K562 (cell line): Measurements from ENCODE around the gene GRPR. TPM values are rescaled to one million over a fixed set of nuclear protein-coding genes. Genes with fewer than 3 reads are reported as not detected.
A peak's percentile ranks its signal among the peaks of the same experiment; 100 is the strongest.

Experiments
- ARNT ChIP-seq, 2 experiments: fragments of 450-650 bp; IDR thresholded peaks; 2 replicates each; pipeline ENCODE4 v1.6.1; 2016; ENCODE audit warnings: mild to moderate bottlenecking in 1 of 2
- C11orf30 ChIP-seq: fragments of 450-650 bp; IDR thresholded peaks from 2 replicates; pipeline ENCODE4 v1.6.1; 2016; ENCODE audit warnings: low read depth, mild to moderate bottlenecking
- GABPB2 ChIP-seq: fragments of 250-450 bp; sonication (Bioruptor Pico); conservative IDR thresholded peaks from 2 replicates; pipeline ENCODE4 v1.5.1; 2021; ENCODE audit warnings: mild to moderate bottlenecking
- HMGN3 ChIP-seq: IDR thresholded peaks from 2 replicates; pipeline ENCODE4 v1.6.1; 2011; ENCODE audit warnings: borderline replicate concordance, low read depth, mild to moderate bottlenecking, mixed read lengths, low read length; ENCODE audit not compliant: insufficient read length; ENCODE audit errors: extremely low read depth
- ILF3 ChIP-seq: fragments of 450-650 bp; IDR thresholded peaks from 2 replicates; pipeline ENCODE4 v1.6.1; 2018; ENCODE audit warnings: antibody characterized with exemption, mild to moderate bottlenecking, moderate library complexity, borderline replicate concordance
- ILK ChIP-seq: fragments of 450-650 bp; IDR thresholded peaks from 2 replicates; pipeline ENCODE4 v1.6.1; 2016; ENCODE audit warnings: missing genetic modification characterization, low read depth, mild to moderate bottlenecking, missing compliant biosample characterization, moderate library complexity, borderline replicate concordance
- KDM5B ChIP-seq: fragments of 200-600 bp; sonication (generic); IDR thresholded peaks from 2 replicates; pipeline ENCODE4 v1.6.1; 2012; ENCODE audit warnings: low read depth, mild to moderate bottlenecking, moderate library complexity, low read length, control low read depth, inconsistent platforms; ENCODE audit not compliant: insufficient replicate concordance
- PYGO2 ChIP-seq: fragments of 450-650 bp; IDR thresholded peaks from 2 replicates; pipeline ENCODE4 v1.6.1; 2016; ENCODE audit warnings: mild to moderate bottlenecking, missing genetic modification characterization, moderate library complexity, missing compliant biosample characterization
- RBM17 ChIP-seq: fragments of 200-400 bp; formaldehyde crosslinking; IDR thresholded peaks from 2 replicates; pipeline ENCODE4 v1.6.1; 2017; ENCODE audit warnings: low read depth, mild to moderate bottlenecking, low read length, borderline replicate concordance
- RFX7 ChIP-seq: fragments of 250-450 bp; sonication (Bioruptor Pico); IDR thresholded peaks from 2 replicates; pipeline ENCODE4 v1.5.1; 2021; ENCODE audit warnings: mild to moderate bottlenecking
- ZNF124 ChIP-seq: sonication (generic); formaldehyde crosslinking; IDR thresholded peaks from 2 replicates; pipeline ENCODE4 v1.8.1; 2022; ENCODE audit warnings: missing genetic modification reagents
- ZNF140 ChIP-seq: fragments of 250-450 bp; sonication (Bioruptor Pico); IDR thresholded peaks from 2 replicates; pipeline ENCODE4 v1.8.0; 2021; ENCODE audit warnings: moderate library complexity, mild to moderate bottlenecking, inconsistent platforms
- ZNF644 ChIP-seq: fragments of 200-800 bp; sonication (Bioruptor generic); IDR thresholded peaks from 2 replicates; pipeline ENCODE4 v1.6.1; 2016; ENCODE audit warnings: low read depth, missing genetic modification characterization, missing compliant biosample characterization
- ZNF75A ChIP-seq: fragments of 450-650 bp; formaldehyde crosslinking; IDR thresholded peaks from 2 replicates; pipeline ENCODE4 v1.4.0; 2020; ENCODE audit warnings: mild to moderate bottlenecking
- polyA plus RNA-seq, 8 experiments: library from polyadenylated mRNA; depleted of rRNA in 4 of 8; stranded (reverse) in 5 of 8; unstranded in 3 of 8; fragments of >200 nt; fragmentation: Nextera tagmentation in 2 of 8; fragmentation: Illumina TruSeq in 1 of 8; extraction: Ambion mirVana in 2 of 8; extraction: Trizol in 1 of 8; gene quantifications; 2 replicates each; pipeline versions ENCODE4 v1.2.1 to v1.2.3, GENCODE V29; 2011 to 2014; ENCODE audit warnings: inconsistent platforms in 1 of 8, missing spikeins in 1 of 8
- total RNA-seq, 7 experiments: library from RNA; depleted of rRNA in 6 of 7; stranded (reverse); fragments of >200 nt in 6 of 7; fragmentation: Illumina TruSeq in 2 of 7; extraction: Trizol in 2 of 7; gene quantifications; 2 replicates each; pipeline versions ENCODE4 v1.2.1 to v1.2.3, GENCODE V29; 2011 to 2021; ENCODE audit warnings: low replicate concordance in 1 of 7
- TF ChIP-seq, protein P1 (sequence below): sonication (generic); formaldehyde crosslinking; IDR thresholded peaks from 2 replicates; pipeline ENCODE4 v1.8.1; 2023; ENCODE audit warnings: missing genetic modification reagents, mild to moderate bottlenecking, borderline replicate concordance
- TF ChIP-seq, protein P2 (sequence below), 3 experiments: IDR thresholded peaks in 2 of 3; conservative IDR thresholded peaks in 1 of 3; 2 replicates each; pipeline ENCODE4 v1.5.1; 2011 to 2012; ENCODE audit warnings: low read length in 3 of 3, mild to moderate bottlenecking in 3 of 3, control low read depth in 2 of 3, improper control_type of control experiment in 1 of 3, inconsistent platforms in 1 of 3, low read depth in 1 of 3, mixed read lengths in 1 of 3, moderate library complexity in 1 of 3; ENCODE audit not compliant: insufficient read depth in 2 of 3
- TF ChIP-seq, protein P3 (sequence below): fragments of 200-400 bp; formaldehyde crosslinking; IDR thresholded peaks from 2 replicates; pipeline ENCODE4 v1.6.1; 2017; ENCODE audit warnings: mild to moderate bottlenecking, low read depth, low read length, moderate library complexity

Gene GRPR
- total and polyA plus RNA-seq, 9 of the 15 experiments (the other 6 are each of a cell fraction or from before 2014, with no cell fraction given): 0.06 to 0.11 TPM; not detected in 7

DNA sequence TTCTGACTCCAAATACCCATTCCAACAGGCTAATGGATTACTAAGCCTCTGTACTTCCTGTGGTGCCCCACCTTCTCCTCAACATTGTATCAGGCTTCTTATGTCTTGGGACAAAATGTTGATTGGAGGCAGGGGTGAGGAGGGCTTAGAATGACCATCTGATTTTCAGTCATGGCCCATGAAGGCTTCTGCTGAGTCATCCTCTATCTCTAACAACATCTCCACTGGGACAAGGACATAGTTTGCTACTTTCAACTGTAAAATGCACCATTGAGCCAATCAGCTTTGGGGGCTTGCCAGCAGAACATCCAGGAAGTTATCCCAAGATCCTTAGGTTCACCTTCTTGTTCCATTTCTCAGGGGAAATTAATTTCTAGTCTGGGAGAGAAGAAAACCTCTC, 73.5 kb downstream of the GRPR start (continued):
- TF ChIP-seq, protein P1, sequence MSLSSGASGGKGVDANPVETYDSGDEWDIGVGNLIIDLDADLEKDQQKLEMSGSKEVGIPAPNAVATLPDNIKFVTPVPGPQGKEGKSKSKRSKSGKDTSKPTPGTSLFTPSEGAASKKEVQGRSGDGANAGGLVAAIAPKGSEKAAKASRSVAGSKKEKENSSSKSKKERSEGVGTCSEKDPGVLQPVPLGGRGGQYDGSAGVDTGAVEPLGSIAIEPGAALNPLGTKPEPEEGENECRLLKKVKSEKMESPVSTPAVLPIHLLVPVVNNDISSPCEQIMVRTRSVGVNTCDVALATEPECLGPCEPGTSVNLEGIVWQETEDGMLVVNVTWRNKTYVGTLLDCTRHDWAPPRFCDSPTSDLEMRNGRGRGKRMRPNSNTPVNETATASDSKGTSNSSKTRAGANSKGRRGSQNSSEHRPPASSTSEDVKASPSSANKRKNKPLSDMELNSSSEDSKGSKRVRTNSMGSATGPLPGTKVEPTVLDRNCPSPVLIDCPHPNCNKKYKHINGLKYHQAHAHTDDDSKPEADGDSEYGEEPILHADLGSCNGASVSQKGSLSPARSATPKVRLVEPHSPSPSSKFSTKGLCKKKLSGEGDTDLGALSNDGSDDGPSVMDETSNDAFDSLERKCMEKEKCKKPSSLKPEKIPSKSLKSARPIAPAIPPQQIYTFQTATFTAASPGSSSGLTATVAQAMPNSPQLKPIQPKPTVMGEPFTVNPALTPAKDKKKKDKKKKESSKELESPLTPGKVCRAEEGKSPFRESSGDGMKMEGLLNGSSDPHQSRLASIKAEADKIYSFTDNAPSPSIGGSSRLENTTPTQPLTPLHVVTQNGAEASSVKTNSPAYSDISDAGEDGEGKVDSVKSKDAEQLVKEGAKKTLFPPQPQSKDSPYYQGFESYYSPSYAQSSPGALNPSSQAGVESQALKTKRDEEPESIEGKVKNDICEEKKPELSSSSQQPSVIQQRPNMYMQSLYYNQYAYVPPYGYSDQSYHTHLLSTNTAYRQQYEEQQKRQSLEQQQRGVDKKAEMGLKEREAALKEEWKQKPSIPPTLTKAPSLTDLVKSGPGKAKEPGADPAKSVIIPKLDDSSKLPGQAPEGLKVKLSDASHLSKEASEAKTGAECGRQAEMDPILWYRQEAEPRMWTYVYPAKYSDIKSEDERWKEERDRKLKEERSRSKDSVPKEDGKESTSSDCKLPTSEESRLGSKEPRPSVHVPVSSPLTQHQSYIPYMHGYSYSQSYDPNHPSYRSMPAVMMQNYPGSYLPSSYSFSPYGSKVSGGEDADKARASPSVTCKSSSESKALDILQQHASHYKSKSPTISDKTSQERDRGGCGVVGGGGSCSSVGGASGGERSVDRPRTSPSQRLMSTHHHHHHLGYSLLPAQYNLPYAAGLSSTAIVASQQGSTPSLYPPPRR: no peak
- TF ChIP-seq GABPB2: no peak
- TF ChIP-seq ILK (tag): no peak
- TF ChIP-seq RBM17: no peak
- TF ChIP-seq ZNF644 (tag): no peak
- TF ChIP-seq ILF3: no peak
- no peak for TF ChIP-seq ZNF124 (CRISPR knock-in tag)
- no peak for TF ChIP-seq HMGN3
- no peak for TF ChIP-seq ZNF75A (CRISPR knock-in tag)
- TF ChIP-seq, protein P2, sequence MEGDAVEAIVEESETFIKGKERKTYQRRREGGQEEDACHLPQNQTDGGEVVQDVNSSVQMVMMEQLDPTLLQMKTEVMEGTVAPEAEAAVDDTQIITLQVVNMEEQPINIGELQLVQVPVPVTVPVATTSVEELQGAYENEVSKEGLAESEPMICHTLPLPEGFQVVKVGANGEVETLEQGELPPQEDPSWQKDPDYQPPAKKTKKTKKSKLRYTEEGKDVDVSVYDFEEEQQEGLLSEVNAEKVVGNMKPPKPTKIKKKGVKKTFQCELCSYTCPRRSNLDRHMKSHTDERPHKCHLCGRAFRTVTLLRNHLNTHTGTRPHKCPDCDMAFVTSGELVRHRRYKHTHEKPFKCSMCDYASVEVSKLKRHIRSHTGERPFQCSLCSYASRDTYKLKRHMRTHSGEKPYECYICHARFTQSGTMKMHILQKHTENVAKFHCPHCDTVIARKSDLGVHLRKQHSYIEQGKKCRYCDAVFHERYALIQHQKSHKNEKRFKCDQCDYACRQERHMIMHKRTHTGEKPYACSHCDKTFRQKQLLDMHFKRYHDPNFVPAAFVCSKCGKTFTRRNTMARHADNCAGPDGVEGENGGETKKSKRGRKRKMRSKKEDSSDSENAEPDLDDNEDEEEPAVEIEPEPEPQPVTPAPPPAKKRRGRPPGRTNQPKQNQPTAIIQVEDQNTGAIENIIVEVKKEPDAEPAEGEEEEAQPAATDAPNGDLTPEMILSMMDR (IDR thresholded peaks at IDR 0.05 in 2 of 3, conservative IDR thresholded peaks at IDR 0.05 in 1 of 3; ENCODE audit: insufficient read depth in 2 of 3, low read depth in 1 of 3, low read length in 3 of 3): no peak
- peak; percentile 81 for TF ChIP-seq C11orf30
- TF ChIP-seq, protein P3, sequence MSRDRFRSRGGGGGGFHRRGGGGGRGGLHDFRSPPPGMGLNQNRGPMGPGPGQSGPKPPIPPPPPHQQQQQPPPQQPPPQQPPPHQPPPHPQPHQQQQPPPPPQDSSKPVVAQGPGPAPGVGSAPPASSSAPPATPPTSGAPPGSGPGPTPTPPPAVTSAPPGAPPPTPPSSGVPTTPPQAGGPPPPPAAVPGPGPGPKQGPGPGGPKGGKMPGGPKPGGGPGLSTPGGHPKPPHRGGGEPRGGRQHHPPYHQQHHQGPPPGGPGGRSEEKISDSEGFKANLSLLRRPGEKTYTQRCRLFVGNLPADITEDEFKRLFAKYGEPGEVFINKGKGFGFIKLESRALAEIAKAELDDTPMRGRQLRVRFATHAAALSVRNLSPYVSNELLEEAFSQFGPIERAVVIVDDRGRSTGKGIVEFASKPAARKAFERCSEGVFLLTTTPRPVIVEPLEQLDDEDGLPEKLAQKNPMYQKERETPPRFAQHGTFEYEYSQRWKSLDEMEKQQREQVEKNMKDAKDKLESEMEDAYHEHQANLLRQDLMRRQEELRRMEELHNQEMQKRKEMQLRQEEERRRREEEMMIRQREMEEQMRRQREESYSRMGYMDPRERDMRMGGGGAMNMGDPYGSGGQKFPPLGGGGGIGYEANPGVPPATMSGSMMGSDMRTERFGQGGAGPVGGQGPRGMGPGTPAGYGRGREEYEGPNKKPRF: no peak
- no peak for TF ChIP-seq RFX7 (CRISPR knock-in tag)
- no peak for TF ChIP-seq PYGO2 (tag)
- no peak for TF ChIP-seq ARNT (IDR thresholded peaks at IDR 0.05)
- no peak for TF ChIP-seq KDM5B
- TF ChIP-seq ZNF140: no peak
